Measurements from ENCODE around the gene MLPH.

The MLPH gene

DNA sequence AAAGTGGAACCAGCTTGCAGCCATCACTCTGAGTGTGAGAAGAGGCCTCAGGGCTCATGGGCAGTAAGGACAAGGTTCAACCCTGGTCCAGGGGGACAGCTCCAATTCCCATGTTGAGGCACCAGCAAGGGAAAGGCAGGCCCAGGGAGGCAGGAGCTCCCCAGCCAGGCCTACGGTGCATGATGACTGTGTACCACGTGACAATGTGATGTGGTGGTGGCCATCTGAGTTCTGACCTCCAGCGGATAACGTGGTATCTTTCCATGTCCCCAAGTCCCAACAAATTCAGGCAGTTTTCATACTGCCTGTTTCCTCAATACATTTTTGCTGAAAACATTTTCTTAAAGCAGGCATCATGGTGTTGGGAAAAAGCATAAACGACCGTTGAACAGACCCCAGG is 36.9 kb upstream of the MLPH start:
- no peak for FAIRE-seq
- no peak for TF ChIP-seq POLR2A (IDR thresholded peaks at IDR 0.05; ENCODE audit: low read depth, low read length)

DNA sequence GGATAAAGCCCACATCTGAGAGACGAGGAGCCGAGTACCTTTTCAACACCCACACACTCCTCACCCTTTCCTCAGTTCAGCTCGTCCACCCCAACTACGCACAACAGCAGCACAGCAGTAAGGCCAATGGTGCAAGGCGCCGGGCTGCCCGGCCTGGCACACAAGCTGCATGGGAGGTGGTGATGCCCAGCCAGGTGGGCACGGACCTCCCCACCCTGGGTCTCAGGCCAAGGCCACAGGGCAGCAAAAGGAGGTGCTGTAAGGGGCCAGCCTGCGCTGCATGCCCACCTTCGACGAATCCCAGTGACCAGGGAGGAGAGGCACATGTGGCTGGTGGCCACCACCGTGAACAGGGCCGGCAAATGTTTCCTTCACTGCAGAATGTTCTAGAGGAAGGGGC is 36.5 kb upstream of the MLPH start:
- DNase-seq (ENCODE audit: insufficient read length, low spot score) (no peak), FAIRE-seq (no peak)
- no peak for TF ChIP-seq POLR2A (IDR thresholded peaks at IDR 0.05; ENCODE audit: low read depth, low read length)

More for the DNA sequence above, 36.9 kb upstream of the MLPH start:
- no peak for DNase-seq (ENCODE audit: insufficient read length, low spot score)

DNA sequence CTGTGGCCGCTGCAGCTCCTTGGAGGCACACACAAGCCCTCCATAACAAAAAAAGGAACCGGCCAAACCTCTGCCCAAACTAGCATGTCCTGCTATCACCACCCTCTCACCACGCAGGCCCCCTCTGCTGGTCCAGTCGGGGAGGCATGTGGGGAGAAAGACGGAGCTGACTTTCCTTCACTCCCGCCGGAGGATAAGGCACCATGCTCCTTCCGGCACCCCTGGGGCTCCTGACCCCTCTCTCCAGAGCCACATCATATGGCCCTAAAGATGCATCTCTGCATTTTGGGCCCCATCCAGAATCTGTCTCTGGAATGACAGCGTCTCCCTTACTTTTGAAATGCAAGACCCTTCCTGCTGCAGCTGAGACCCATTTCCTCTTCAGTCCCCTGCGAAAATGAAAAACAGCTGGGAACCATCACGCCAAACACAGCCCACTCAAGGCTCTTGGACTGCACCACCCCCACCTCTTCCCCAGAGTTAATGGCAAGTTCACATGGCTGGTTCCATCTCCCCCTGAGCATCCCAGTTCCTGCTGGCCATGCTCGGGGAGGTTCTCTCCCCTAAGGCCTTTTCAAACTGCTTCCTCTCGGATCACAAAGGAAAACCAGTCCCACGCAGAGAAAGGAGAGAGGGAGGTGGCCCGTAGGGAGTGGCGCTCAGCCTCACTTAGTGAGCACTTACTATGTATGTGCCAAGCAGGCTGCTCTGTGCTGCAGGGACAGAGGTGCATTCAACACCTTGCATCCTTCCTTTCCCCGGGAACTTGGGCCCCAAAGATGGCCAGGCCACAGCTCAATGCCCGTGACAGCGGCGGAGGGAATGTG is 35.2 kb upstream of the MLPH start:
- DNase-seq (ENCODE audit: insufficient read length, low spot score): no peak
- no peak for TF ChIP-seq POLR2A (IDR thresholded peaks at IDR 0.05; ENCODE audit: low read depth, low read length)
- no peak for FAIRE-seq

GRCh38 chr2:237452861-237453260 is 34.2 kb upstream of the MLPH start:
- TF ChIP-seq POLR2A (IDR thresholded peaks at IDR 0.05; ENCODE audit: low read depth, low read length): no peak
- no peak for DNase-seq (ENCODE audit: insufficient read length, low spot score)
- FAIRE-seq: no peak

GRCh38 chr2:237453671-237454070 is 33.4 kb upstream of the MLPH start:
- DNase-seq (ENCODE audit: insufficient read length, low spot score): no peak
- TF ChIP-seq POLR2A (IDR thresholded peaks at IDR 0.05; ENCODE audit: low read depth, low read length): no peak
- FAIRE-seq: no peak

DNA sequence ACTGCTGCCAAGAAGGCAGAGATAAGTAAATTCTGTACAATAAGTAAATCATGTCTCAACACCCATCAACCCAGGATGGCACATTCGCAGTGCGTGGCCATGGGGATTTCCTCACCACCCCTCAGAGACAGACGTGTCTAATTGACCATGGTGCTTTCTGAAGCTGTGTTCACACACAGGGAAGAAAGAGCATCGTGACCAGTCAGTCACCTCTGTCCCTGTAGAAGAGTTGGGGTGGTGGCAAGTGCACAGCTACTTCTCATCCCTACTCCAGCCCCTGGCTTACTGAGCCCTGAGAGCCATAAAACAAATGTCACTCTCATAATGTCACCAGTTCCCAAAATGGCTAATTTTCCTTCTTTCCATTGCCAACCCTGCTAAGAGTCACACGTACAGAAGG is 31.3 kb upstream of the MLPH start:
- DNase-seq (ENCODE audit: insufficient read length, low spot score) (no peak), FAIRE-seq (no peak)
- no peak for TF ChIP-seq POLR2A (IDR thresholded peaks at IDR 0.05; ENCODE audit: low read depth, low read length)

DNA sequence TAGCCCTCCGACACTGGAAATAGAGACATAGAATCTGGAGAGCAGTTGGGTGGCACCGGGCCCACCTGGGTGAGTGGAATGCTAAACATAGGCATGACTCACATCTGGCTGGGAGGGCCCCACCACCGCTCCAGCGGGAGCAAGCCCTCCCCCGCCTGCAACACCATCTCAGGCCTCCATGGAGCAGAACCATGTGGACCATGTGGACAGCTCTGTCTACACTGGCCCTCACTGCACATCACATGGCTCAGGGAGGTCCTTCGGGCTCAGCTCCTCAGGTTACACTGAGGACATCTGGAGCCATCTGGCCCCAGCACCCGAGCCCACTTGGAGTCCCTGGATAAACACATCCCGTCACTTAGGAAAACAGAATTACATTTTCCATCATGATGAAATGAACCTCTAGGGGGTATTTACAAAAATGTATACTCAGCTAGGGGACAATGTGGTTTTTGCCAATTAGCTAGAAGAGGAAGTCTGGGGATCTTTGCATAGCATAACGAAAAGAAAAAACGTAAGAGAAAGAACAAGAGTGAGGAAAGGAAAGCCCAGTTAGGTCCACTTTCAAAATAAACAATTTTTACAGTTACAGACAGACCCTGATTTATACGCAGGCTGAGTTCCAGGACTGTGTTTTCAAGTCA is 30.7 kb upstream of the MLPH start:
- TF ChIP-seq POLR2A (IDR thresholded peaks at IDR 0.05; ENCODE audit: low read depth, low read length): no peak
- FAIRE-seq (no peak), DNase-seq (ENCODE audit: insufficient read length, low spot score) (peak; percentile 61)

DNA sequence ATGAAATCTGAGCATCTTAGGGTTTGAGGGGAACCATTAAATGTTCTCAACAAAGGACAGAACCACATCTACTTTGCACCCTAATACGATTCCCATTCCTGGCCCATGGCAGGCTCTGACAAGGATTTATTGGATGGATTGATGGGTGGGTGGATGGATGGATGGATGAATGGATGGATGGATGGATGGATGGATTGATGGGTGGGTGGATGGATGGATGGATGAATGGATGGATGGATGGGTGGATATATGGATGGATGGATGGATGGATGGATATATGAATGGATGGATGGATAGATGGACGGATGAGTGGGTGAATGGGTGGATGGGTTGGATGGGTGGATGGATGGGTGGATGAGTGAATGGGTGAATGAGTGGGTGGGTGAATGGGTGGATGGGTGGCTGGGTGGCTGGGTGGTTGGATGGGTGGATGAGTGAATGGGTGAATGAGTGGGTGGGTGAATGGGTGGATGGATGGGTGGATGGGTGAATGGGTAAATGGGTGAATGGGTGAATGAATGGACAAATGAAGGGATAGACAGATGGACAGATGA is 29.6 kb upstream of the MLPH start:
- TF ChIP-seq POLR2A (IDR thresholded peaks at IDR 0.05; ENCODE audit: low read depth, low read length): no peak
- no peak for FAIRE-seq
- no peak for DNase-seq (ENCODE audit: insufficient read length, low spot score)

GRCh38 chr2:237458519-237458918 is 28.5 kb upstream of the MLPH start:
- TF ChIP-seq POLR2A (IDR thresholded peaks at IDR 0.05; ENCODE audit: low read depth, low read length): no peak
- DNase-seq (ENCODE audit: insufficient read length, low spot score) (no peak), FAIRE-seq (no peak)

DNA sequence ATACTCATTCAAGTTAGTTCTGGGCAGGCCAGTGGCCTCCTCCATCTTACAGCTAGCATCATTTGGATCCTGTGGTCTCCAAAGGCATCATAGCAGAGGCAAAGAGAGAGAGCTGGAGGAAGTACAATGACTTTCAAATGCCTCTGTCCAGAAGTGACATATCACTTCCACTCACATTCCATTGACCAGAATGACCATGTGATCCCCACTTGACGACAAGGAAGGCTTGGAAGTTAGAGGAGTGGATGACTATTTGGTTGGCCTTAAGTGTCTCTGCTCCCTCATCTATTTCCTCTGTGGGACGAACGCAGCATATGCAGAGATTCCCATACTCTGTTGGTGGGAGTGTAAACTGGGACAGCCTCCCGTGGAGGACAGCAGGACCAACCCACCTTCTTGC is 27.8 kb upstream of the MLPH start:
- no peak for TF ChIP-seq POLR2A (IDR thresholded peaks at IDR 0.05; ENCODE audit: low read depth, low read length)
- DNase-seq (ENCODE audit: insufficient read length, low spot score) (no peak), FAIRE-seq (no peak)

GRCh38 chr2:237459741-237460174 is 27.3 kb upstream of the MLPH start:
- TF ChIP-seq POLR2A (IDR thresholded peaks at IDR 0.05; ENCODE audit: low read depth, low read length): no peak
- FAIRE-seq: no peak
- DNase-seq (ENCODE audit: insufficient read length, low spot score): peak; percentile 65

GRCh38 chr2:237464757-237465391 is 22.2 kb upstream of the MLPH start:
- FAIRE-seq (no peak), DNase-seq (ENCODE audit: insufficient read length, low spot score) (no peak)
- TF ChIP-seq POLR2A (IDR thresholded peaks at IDR 0.05; ENCODE audit: low read depth, low read length): 0 out of 2 replicates have a peak, but pooled peaks have one; percentile 24

- DNase-seq (ENCODE audit: insufficient read length, low spot score): peak; percentile 74
Observed at GRCh38 chr2:237465515-237466148, 21.4 kb upstream of the MLPH start.

DNA sequence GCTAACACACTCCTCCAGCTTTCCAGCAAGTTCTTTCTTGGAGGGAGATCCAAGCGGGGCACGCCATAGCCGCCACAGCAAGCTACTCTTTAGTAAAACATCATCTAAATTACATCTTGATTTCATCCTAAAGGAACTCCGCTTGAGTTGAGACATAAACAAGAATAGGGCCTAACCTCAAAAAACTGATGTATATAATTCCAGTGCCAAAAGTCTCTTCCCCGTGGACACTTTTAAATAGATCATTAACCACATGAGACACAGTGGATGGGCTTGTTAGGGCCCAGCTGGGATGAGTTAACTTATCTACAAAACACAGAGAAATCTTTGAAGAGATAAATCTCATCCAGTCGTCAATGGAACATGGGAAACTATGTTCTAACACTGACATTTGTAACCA is 20.8 kb upstream of the MLPH start:
- DNase-seq (ENCODE audit: insufficient read length, low spot score): no peak
- no peak for FAIRE-seq
- no peak for TF ChIP-seq POLR2A (IDR thresholded peaks at IDR 0.05; ENCODE audit: low read depth, low read length)

More at GRCh38 chr2:237465515-237466148, 21.4 kb upstream of the MLPH start:
- TF ChIP-seq POLR2A (IDR thresholded peaks at IDR 0.05; ENCODE audit: low read depth, low read length): no peak
- peak; percentile 87 for FAIRE-seq
